Measurements from ENCODE around the gene SPARC.

GRCh38 chr5:151708126-151708525, 21.4 kb upstream of the SPARC start:
- TF ChIP-seq, protein P1, sequence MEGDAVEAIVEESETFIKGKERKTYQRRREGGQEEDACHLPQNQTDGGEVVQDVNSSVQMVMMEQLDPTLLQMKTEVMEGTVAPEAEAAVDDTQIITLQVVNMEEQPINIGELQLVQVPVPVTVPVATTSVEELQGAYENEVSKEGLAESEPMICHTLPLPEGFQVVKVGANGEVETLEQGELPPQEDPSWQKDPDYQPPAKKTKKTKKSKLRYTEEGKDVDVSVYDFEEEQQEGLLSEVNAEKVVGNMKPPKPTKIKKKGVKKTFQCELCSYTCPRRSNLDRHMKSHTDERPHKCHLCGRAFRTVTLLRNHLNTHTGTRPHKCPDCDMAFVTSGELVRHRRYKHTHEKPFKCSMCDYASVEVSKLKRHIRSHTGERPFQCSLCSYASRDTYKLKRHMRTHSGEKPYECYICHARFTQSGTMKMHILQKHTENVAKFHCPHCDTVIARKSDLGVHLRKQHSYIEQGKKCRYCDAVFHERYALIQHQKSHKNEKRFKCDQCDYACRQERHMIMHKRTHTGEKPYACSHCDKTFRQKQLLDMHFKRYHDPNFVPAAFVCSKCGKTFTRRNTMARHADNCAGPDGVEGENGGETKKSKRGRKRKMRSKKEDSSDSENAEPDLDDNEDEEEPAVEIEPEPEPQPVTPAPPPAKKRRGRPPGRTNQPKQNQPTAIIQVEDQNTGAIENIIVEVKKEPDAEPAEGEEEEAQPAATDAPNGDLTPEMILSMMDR (IDR thresholded peaks at IDR 0.05; ENCODE audit: low read depth, low read length): no peak
- TF ChIP-seq EZH2phosphoT487 (IDR thresholded peaks at IDR 0.05; ENCODE audit: low read depth): no peak

Measured in OCI-LY3 (cell line).